GM12892 (cell line): ENCODE measurements around the gene C1orf115. TPM values are rescaled to one million over a fixed set of nuclear protein-coding genes. Genes with fewer than 3 reads are reported as not detected.

Experiments
- DNase-seq: peaks from one replicate; pipeline ENCODE4 v3.0.0; 2011; ENCODE audit not compliant: insufficient read length
- FAIRE-seq: peaks from 2 replicates; lab custom pipeline; 2011; peaks lifted over from hg19 to GRCh38; lab: Jason Lieb, UNC
- POLR2A ChIP-seq: IDR thresholded peaks from 2 replicates; pipeline ENCODE4 v1.6.1; 2011; ENCODE audit warnings: low read depth, low read length, control low read depth
- POLR2AphosphoS5 ChIP-seq: IDR thresholded peaks from 2 replicates; pipeline ENCODE4 v1.6.1; 2011; ENCODE audit warnings: low read depth, low read length, control low read depth
- TAF1 ChIP-seq: IDR thresholded peaks from 2 replicates; pipeline ENCODE4 v1.6.1; 2011; ENCODE audit warnings: low read depth, mild to moderate bottlenecking, control low read depth, low read length, borderline replicate concordance
- polyA plus RNA-seq: library from polyadenylated mRNA; unstranded; fragments of >200 nt; gene quantifications from one replicate; pipeline ENCODE4 v1.2.1, GENCODE V29; 2012; ENCODE audit warnings: missing spikeins, inconsistent platforms; ENCODE audit not compliant: missing spikeins

Gene C1orf115, protein sequence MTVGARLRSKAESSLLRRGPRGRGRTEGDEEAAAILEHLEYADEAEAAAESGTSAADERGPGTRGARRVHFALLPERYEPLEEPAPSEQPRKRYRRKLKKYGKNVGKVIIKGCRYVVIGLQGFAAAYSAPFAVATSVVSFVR
- polyA plus RNA-seq: 7.6 TPM

DNA sequence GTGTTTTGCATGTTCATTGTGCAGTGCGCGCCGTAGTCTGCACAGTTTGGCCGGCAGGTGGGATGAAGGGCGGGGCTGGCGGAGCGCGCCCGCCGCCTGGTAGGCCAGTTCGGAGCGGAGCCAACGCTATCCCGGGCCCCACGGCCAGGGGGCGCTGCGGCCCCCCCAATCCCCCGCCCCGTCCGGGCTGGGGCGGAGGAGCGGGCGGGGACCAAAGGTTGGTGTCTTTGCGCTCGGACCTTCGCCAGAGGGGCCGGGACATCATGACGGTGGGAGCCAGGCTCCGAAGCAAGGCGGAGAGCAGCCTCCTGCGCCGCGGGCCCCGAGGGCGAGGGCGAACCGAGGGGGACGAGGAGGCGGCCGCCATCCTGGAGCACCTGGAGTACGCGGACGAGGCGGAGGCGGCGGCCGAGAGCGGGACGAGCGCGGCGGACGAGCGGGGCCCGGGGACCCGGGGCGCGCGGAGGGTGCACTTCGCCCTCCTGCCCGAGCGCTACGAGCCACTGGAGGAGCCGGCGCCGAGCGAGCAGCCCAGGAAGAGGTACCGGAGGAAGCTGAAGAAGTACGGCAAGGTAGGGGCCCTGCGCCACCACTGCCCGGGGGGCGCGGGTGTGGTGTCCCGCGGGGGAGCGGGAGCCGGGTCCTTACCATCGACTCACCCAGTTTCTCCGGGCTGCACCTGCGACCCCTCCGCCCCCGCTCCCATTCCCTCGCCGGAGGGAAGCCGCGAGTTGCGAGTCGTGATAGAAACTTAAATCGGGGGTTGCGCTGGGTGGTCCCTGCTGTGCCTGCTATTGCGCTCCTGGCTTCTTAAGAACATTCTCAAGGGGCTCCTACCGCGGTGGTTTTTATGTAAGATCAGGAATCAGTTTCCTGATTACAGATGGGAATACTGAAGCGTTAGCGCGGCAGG lies at the start of gene C1orf115:
C1orf115 (plus strand) TSS at position 224 of the 913 bp plus-strand sequence; CDS start at position 264, 40 bp downstream.
- DNase-seq (peak; percentile 88), FAIRE-seq (peak; percentile 98)
- TF ChIP-seq POLR2AphosphoS5 (no peak), POLR2A (peak; percentile 61; the same call in 1 of the 2 replicates)

DNA sequence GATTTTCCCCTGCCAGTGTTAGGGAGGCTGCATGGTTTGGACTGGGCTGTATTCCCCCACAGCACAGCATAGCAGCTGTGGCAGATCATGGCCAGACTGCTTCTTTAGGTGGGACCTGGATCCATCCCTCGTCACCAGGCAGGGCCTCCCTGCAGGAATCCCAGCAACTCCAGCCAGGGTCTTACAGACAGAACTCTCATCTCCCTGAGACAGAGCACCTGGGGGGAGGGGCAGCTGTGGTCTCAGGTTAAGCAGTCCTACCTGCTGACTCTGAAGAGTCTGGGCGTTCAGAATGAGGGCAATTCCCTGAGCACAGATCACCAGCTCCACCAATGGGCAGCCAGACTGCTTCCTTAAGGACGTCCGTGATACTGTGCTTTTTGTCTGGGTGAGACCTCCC lies 47.9 kb upstream of the C1orf115 start:
- FAIRE-seq (no peak), DNase-seq (no peak)
- TF ChIP-seq POLR2A: no peak

DNA sequence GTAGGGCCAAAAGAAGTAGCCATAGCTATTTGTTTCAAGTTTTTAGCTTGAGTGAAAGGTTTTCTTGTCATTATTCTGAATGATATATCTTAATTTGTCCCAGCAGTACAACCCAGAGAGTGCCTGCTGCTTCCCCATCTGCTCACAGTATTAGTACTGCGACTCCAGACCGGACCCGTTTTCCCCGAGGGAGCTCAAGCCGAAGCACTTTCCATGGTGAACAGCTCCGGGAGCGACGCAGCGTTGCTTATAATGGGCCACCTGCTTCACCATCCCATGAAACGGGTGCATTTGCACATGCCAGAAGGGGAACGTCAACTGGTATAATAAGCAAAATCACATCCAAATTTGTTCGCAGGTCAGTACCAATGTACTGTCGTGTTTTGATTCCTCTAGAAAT lies 37.2 kb upstream of the C1orf115 start:
- DNase-seq (no peak), FAIRE-seq (no peak)
- TF ChIP-seq POLR2A (no peak), TAF1 (no peak), POLR2AphosphoS5 (no peak)

DNA sequence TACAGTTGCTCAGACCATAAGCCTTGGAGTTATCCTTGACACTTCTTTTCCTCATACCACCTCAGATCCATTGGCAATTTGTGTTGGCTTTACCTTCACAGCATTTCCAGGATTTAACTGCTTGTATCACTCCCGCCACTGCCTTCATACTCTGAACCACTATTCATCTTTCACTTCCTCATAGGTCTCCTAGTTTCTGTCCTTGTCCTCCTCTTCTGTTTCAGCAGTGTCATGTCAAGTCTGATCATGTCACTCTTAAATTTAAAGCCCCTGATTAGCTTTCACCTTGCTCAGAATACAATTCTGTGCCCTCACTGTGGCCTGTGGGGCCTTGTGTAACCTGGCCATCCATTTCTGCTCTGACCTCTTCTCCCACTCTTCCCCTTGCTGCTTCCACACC lies 34.7 kb upstream of the C1orf115 start:
- peak; percentile 78 for FAIRE-seq
- DNase-seq: no peak
- TF ChIP-seq TAF1: no peak
- no peak for TF ChIP-seq POLR2A
- no peak for TF ChIP-seq POLR2AphosphoS5

DNA sequence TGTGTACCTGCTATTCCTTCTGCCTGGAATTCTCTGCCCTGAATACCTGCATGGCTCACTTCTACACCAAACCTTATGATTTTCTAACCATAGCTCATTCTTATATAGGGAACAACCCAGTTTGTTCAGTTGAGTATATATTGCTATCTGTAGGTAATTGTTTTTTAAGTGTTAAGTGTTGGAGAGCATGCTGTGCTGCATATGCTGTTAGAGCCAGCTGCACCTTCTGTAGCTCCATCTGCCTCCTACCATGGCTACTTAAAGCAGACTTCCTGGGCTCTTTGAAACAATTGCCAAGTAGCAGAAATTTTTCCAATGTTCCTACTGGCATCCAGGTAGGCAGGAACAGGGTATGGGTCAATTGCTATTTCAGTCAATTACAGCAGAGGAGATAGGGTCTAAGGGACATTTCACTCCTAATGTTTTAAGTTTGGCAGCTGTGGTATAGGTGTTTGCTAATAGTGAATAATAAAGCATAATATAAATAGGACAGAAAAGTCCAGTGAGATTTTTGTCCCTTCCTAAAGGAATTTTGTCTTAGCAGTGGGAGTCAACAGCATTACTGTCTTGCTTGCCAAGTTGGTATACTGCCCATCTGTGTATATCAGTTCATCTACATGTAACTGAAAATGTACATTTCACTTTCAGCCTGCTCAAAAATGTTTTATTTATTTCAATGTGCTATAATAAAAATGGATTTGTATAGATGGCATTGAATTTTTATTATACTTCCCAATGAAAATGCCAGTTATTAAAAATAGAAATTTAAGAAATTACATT lies 34.0 kb upstream of the C1orf115 start:
- FAIRE-seq (no peak), DNase-seq (no peak)
- no peak for TF ChIP-seq POLR2AphosphoS5
- no peak for TF ChIP-seq TAF1
- TF ChIP-seq POLR2A: no peak

DNA sequence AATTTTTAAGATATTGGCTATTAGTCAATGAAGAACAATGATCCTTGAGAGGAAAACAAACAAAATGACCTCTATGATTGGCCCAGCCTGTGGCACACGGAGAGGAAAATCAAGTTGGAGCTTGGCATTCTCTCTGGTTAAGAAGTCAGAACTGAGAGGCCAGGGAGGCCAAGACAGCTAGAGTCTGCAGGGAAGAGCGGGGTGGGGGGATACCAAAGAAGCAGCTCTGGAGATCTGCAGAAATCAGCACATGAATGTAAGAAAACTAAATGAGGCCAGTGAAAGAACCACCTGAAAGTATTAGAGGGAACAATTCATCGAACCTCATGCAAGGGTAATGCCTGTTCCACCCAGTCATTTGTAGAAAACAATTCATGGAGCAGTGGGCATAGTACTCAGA lies 23.8 kb upstream of the C1orf115 start:
- FAIRE-seq (no peak), DNase-seq (no peak)
- no peak for TF ChIP-seq POLR2A
- TF ChIP-seq TAF1: no peak
- no peak for TF ChIP-seq POLR2AphosphoS5

DNA sequence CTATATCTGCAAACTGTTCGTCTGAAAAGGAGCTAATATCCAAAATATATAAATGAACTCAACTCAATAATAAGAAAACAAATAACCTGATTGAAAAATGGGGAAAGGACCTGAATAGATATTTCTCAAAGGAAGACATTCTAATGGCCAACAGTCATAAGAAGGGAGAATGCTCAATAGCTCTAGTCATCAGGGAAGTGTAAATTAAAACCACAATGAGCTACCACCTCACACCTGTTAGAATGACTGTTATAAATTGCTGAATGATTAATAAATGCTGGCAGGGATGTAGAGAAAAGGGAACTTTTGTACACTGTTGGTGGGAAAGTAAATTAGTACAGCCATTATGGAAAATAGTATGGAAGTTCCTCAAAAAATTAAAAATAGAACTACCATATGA lies 21.2 kb upstream of the C1orf115 start:
- FAIRE-seq (no peak), DNase-seq (no peak)
- TF ChIP-seq TAF1 (no peak), POLR2AphosphoS5 (no peak), POLR2A (no peak)

DNA sequence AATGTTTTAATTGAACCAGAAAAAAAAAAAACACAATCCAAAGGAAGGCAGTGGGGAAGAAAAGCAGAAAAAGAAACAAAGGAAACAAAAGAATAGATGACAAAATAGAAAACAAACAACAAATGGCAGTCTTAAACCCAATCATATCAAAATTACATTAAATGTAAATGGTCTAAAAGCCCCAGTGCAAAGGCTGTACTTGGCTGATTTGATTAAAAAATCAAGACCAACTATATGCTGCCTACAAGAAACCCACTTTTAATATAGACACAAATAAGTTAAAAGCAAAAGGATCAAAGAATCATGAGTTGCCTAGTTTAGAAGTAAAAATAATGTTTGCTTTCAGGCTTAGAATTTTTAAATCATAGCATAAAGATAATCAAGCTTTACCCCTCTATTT lies 19.8 kb upstream of the C1orf115 start:
- FAIRE-seq: no peak
- TF ChIP-seq POLR2AphosphoS5 (no peak), TAF1 (no peak), POLR2A (no peak)
- DNase-seq: no peak

DNA sequence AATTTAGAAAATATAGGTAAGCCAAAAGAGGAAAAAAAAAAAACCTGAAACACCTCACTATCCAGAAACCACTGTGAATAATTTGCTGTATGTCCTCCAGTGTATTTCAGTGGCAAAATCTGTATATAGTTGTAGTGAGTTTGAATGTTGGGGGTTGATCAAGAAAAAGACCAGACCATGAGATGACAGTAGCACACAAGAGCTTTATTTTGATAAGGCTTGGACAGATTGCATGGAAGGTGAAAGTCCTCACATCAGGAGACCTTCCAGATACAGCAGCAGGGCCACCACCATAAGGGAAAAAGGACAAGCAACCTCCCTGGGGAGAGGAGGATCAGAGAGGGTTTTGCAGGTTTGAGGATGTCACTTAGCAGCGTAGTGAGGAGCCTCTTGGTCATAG lies 16.2 kb upstream of the C1orf115 start:
- DNase-seq: no peak
- TF ChIP-seq POLR2AphosphoS5 (no peak), TAF1 (no peak), POLR2A (no peak)
- FAIRE-seq: peak; percentile 21

DNA sequence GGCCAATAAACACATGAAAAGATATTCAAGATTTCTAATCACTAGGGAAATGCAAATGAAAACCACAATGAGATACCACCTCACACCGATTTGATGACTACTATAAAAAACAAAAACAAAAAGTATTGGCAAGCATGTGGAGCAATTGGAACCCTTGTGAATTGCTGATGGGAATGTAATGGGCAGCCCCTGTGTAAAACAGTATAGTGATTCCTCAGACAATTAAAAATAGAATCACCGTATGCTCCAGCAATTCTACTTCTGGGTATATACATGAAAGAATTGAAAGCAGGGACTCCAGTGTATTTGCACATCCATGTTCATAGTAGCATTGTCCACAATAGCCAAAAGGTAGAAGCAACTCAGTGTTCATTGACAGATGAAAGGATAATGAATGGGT lies 12.9 kb upstream of the C1orf115 start:
- no peak for FAIRE-seq
- no peak for TF ChIP-seq TAF1
- TF ChIP-seq POLR2AphosphoS5: no peak
- TF ChIP-seq POLR2A: no peak
- DNase-seq: no peak

DNA sequence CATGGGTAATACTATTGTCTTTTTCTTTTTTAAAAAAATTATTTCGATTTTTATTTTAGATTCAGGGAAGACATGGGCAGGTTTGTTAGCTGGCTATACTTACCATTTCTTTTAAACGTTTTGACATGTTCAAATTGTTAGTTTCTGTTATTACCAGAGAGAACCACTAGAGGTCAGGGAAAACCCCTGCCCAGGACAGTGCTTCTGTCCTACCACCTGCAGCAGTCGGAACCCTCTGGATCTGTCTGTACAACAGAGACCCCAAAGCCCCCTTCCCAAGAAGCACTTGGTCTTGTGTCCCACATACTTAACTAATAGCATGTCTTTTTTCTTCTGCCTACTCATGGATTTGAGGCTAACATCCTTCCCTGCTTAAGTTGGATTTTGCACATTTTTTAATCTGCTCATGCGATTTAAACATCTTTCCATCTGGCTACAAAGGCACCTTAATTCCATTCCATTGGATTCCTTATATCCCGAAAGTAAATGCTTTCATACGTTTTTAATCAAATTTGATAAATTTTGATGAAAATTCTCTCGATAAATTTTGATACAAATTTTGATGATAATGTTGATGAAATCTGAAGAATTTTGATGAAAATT lies 10.0 kb upstream of the C1orf115 start:
- TF ChIP-seq POLR2AphosphoS5: no peak
- no peak for TF ChIP-seq POLR2A
- no peak for TF ChIP-seq TAF1
- DNase-seq: no peak
- peak; percentile 80 for FAIRE-seq
